Measurements from ENCODE around the gene MIB1. TPM values are rescaled to one million over a fixed set of nuclear protein-coding genes. Genes with fewer than 3 reads are reported as not detected.
A peak's percentile ranks its signal among the peaks of the same experiment; 100 is the strongest.

MIB1 gene
- total RNA-seq, 1 experiment from 2014 or later, result 70.5 TPM

DNA sequence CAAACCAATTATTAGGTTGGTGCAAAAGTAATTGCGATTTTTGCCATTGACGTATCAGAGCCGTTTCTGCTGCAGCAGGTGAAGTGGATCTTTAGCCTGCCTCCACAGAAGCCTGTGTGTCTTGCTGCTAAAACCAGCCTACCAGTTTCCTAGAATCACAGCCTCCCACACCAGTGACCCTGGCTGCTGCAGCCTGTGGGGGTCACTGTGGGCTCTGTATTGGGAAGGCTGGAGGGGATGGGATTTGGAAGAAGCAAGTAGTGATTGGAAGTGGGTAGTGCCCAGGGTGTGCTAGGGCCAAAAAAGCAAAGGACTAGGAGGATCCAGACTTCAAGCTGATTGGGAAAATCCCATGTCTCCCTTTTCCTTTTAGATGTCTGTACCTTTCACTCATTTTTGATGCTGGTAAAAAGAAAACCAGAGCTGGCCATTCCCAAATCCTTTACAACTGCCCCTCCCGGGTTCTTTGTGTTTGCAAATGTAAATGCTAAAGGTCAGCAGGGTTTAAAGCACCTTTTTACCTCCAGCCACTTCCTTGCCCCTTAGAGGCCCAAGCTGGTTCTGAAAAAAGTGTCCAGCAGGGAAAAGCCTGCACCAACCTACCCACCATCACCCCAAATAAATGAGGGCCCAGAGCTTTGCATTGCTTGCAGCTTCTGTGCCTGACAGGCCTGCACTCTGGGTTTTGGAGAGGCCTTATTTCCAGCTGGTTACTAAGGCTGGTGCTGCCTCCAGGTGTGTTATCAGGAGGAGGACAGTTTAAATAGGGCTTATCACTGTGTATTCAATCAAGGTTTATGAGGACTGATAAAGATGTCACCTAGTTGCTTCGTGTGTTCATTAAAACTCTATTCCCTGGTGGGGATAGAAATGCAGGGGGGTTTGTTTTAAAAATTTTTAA, 172.0 kb downstream of the MIB1 start:
- intact Hi-C loops (cut with micrococcal nuclease; ENCODE audit: unreplicated experiment), result loop anchor here (5.0 kb wide), 3 partner anchors 45 to 795 kb away; no protein-coding TSS in a partner anchor
- ChIA-PET POLR2A (ENCODE audit: low non-redundant PET) (no interaction called here), CTCF (no interaction called here)
- Histone ChIP-seq H3K4me1 (ENCODE audit: insufficient read depth, low read length, poor library complexity, severe bottlenecking) (no peaks in the 10 kb centered on the region), H3K36me3 (ENCODE audit: insufficient read depth, low read length, poor library complexity, severe bottlenecking) (no peaks in the 10 kb centered on the region), H3K9me3 (ENCODE audit: low read depth, low read length, poor library complexity, severe bottlenecking) (no peaks in the 10 kb centered on the region), H3K27ac (ENCODE audit: low read depth, low read length, poor library complexity, severe bottlenecking) (no peak overlapping the region), H3K4me3 (ENCODE audit: low read depth, low read length, poor library complexity, severe bottlenecking) (no peak overlapping the region), H3K27me3 (replicated peaks; ENCODE audit: insufficient read depth, low read depth, low read length, poor library complexity) (peaks cover 19% of the 10 kb centered on the region)
- TF ChIP-seq EZH2 (IDR thresholded peaks at IDR 0.05; ENCODE audit: borderline replicate concordance, low read depth, low read length, poor library complexity, severe bottlenecking), result no peak
- BruUV-seq (replicated peaks), result no TSS peak
- DNase-seq (ENCODE audit: low spot score), result no peak

DNA sequence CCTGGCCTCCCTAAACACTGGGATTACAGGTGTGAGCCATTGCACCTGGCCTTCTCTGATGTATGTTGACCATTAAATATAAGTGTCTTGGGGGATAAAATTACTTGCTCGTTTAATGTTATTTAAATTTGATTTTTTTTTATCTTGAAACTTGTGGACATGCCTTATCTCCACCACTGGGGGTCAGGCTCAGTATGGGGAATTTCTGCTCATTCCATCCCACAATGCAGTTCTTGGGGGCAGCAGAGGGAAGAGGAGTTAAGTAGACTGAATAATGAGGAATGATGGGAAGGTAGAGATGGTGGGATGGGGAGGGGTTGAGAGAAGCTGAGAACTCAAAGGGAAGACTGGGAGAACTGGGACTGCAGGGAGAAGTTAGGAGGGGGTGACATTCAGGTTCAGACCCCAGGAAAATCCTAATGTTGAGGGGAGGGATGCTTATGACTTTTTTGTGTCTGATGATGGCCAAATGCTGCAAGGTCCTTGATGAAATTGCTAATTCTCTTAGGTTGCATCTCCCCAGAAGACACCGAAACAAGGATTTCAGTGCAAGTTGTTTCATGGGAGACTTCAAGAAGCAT, 174.2 kb downstream of the MIB1 start:
- peak; percentile 74 for DNase-seq (ENCODE audit: low spot score)
- ChIA-PET CTCF (interaction anchor here (0.5 kb wide), 1 partner anchor 17 kb away, joined by 3 read pairs; no protein-coding TSS in a partner anchor), POLR2A (ENCODE audit: low non-redundant PET) (no interaction called here)
- TF ChIP-seq, protein P1, sequence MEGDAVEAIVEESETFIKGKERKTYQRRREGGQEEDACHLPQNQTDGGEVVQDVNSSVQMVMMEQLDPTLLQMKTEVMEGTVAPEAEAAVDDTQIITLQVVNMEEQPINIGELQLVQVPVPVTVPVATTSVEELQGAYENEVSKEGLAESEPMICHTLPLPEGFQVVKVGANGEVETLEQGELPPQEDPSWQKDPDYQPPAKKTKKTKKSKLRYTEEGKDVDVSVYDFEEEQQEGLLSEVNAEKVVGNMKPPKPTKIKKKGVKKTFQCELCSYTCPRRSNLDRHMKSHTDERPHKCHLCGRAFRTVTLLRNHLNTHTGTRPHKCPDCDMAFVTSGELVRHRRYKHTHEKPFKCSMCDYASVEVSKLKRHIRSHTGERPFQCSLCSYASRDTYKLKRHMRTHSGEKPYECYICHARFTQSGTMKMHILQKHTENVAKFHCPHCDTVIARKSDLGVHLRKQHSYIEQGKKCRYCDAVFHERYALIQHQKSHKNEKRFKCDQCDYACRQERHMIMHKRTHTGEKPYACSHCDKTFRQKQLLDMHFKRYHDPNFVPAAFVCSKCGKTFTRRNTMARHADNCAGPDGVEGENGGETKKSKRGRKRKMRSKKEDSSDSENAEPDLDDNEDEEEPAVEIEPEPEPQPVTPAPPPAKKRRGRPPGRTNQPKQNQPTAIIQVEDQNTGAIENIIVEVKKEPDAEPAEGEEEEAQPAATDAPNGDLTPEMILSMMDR (conservative IDR thresholded peaks at IDR 0.05; ENCODE audit: low read depth, low read length), result peak; percentile 72
- no peak for TF ChIP-seq EZH2 (IDR thresholded peaks at IDR 0.05; ENCODE audit: borderline replicate concordance, low read depth, low read length, poor library complexity, severe bottlenecking)
- Histone ChIP-seq H3K4me1 (ENCODE audit: insufficient read depth, low read length, poor library complexity, severe bottlenecking) (no peaks in the 10 kb centered on the region), H3K9me3 (ENCODE audit: low read depth, low read length, poor library complexity, severe bottlenecking) (peaks cover 4% of the 10 kb centered on the region), H3K27ac (ENCODE audit: low read depth, low read length, poor library complexity, severe bottlenecking) (no peak overlapping the region), H3K27me3 (replicated peaks; ENCODE audit: insufficient read depth, low read depth, low read length, poor library complexity) (peaks cover 19% of the 10 kb centered on the region), H3K4me3 (ENCODE audit: low read depth, low read length, poor library complexity, severe bottlenecking) (no peak overlapping the region), H3K36me3 (ENCODE audit: insufficient read depth, low read length, poor library complexity, severe bottlenecking) (no peaks in the 10 kb centered on the region)
- no TSS peak for BruUV-seq (replicated peaks)
- intact Hi-C loops (cut with micrococcal nuclease; ENCODE audit: unreplicated experiment), result loop anchor here (5.0 kb wide), 3 partner anchors 42 to 792 kb away; no protein-coding TSS in a partner anchor

DNA sequence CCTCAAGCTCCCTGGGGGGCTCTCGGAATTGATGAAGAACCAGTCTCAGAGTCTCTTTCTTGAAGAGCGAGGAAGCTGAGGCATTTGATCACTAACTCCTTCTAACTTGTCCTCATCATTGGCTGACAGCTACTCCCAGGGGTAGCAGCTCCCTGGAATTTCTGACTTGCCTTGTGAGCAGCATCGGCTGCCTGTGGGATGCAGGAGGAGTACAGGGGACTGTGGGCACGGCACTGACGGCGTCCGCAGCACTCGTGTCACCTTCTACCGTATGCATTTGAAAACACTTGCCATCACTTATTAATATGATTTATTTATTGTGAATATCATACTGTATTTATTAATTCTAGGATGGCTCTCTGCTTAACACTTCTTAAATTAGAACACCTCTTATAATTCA, 175.0 kb downstream of the MIB1 start:
- DNase-seq (ENCODE audit: low spot score), result no peak
- Histone ChIP-seq H3K9me3 (ENCODE audit: low read depth, low read length, poor library complexity, severe bottlenecking) (peaks cover 4% of the 10 kb centered on the region), H3K4me1 (ENCODE audit: insufficient read depth, low read length, poor library complexity, severe bottlenecking) (no peaks in the 10 kb centered on the region), H3K27ac (ENCODE audit: low read depth, low read length, poor library complexity, severe bottlenecking) (no peak overlapping the region), H3K4me3 (ENCODE audit: low read depth, low read length, poor library complexity, severe bottlenecking) (no peak overlapping the region), H3K27me3 (replicated peaks; ENCODE audit: insufficient read depth, low read depth, low read length, poor library complexity) (peaks cover 17% of the 10 kb centered on the region), H3K36me3 (ENCODE audit: insufficient read depth, low read length, poor library complexity, severe bottlenecking) (no peaks in the 10 kb centered on the region)
- BruUV-seq (replicated peaks), result no TSS peak
- POLR2A ChIA-PET (ENCODE audit: low non-redundant PET), result no interaction called here
- intact Hi-C loops (cut with micrococcal nuclease; ENCODE audit: unreplicated experiment), result no loop called here
- CTCF ChIA-PET, result interaction anchor here (0.5 kb wide), 1 partner anchor 18 kb away, joined by 3 read pairs; no protein-coding TSS in a partner anchor
- TF ChIP-seq, protein P1 (conservative IDR thresholded peaks at IDR 0.05; ENCODE audit: low read depth, low read length), result no peak
- TF ChIP-seq EZH2 (IDR thresholded peaks at IDR 0.05; ENCODE audit: borderline replicate concordance, low read depth, low read length, poor library complexity, severe bottlenecking), result no peak
